Gastrocnemius medialis (tissue), 4 donors: ENCODE data around the gene TP63.

ENCODE experiments used
- CTCF ChIP-seq, 5 experiments: fragments of 450-650 bp in 3 of 5; fragments of 200-600 bp in 2 of 5; sonication (generic) in 2 of 5; IDR thresholded peaks in 4 of 5; conservative IDR thresholded peaks in 1 of 5; 1 replicate in 4 of 5; 2 replicates in 1 of 5; pipeline ENCODE4 v1.5.1; 2016 to 2019; ENCODE audit warnings: antibody characterized with exemption in 5 of 5, mild to moderate bottlenecking in 3 of 5, moderate library complexity in 3 of 5
- POLR2A ChIP-seq, 2 donors: fragments of 450-650 bp; IDR thresholded peaks; one replicate each; pipeline ENCODE4 v1.6.1; 2017; ENCODE audit warnings: antibody characterized with exemption in 2 of 2, mild to moderate bottlenecking in 2 of 2, moderate library complexity in 2 of 2

GRCh38 chr3:189621948-189622603 lies 9.1 kb upstream of the TP63 start:
- TF ChIP-seq POLR2A (IDR thresholded peaks at IDR 0.05) (no peak), CTCF (IDR thresholded peaks at IDR 0.05 in 4 of 5, conservative IDR thresholded peaks at IDR 0.05 in 1 of 5) (no peak)
